Activated T-cell treated with anti-CD3 and anti-CD28 coated beads, Interleukin-2, amount 50 U/mL, for 1 hour (primary cell): ENCODE results near the gene DCBLD2.

Experiments used
- DNase-seq: peaks from one replicate; pipeline ENCODE4 v3.0.0-alpha.2; 2020

Gene DCBLD2

DNA sequence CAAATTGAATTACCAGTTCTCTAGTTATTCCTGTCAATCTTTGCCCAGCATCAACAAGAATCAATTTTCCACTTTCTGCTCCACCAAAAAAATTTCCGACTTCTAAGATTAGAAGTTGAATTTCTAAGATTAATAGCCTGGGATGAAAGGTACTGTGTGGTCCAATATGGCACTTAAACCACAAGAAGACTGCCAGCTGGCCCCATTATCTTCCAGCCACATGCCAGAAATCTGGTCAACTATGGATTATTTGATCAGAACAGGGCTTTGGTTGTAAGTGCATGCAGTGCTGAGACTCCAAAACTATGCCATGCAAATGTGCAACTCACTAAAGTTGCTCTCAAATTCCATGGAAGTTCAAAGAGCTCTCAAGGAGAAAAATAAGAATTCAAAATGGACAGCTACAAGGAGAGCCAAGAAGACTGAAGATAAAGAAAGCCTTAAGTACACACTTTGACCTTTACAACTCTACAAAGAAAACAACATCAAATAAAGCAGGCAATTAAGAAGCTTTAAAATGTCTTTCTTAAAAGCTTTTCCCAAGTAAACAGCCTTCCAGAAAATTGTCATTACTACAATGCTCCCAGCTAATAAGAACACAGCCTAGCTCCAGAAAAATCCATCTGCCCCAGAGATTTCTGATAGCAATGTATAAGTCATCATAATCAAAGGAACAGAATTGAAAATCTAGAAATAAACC is 74.1 kb downstream of the DCBLD2 start:
- DNase-seq = no peak

DNA sequence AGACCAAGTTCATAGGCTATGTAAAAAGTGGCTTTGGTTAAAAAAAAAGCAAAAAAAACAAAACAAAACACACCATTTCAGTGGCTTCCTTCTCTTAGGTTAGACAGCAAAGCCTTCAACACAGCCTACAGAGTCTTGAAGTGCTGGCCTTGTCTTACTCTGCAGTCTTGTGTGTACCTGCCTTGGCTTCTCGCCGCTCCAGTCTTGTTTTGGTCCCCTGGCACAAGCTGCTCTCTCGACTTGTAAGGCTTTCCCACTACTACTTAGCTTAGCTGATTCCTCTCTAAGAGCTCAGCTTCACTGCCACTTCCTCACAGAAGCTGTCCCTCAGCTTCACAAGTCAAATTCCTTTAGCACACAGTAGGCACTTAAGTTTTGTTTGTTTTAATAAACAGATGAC is 75.4 kb downstream of the DCBLD2 start:
- DNase-seq = no peak

DNA sequence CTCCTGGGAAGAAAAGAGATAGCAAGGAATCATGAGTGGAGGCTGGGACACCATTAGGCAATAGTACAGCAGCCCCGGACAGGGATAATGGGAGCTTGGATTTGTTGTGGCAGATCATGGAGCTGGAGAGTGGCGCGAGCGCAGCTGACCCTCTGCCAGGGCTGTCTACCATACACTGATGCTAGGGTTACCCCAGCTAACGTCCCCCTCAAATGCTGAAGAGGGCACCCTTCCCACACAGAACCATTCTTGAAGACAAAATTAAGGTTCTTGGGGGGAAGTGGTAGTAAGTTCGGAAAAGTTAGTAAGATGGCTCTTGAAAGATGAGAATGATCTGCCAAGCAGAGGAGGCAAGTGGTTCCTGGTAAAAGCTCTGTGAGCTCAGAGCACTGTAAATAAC is 77.2 kb downstream of the DCBLD2 start:
- no peak for DNase-seq

DNA sequence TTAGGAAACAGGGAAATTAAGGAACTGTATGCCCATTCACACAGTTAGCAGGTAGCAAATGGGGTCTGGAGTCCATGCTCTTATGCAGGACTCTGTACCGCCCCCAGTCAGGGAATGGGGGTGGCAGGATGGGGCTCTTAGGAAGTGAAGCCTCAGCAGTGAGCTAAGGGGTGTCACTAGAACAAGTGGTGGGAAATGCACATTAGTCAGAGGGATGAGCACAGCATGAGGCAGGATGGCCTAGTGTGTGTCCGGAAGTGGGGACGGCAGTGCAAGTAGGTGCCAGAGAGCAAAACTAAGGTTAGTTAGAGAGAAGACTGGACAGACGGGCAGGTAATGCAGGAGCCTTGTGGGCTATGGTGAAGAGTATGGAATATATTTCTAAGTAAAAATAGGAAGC is 77.7 kb downstream of the DCBLD2 start:
- DNase-seq = no peak

DNA sequence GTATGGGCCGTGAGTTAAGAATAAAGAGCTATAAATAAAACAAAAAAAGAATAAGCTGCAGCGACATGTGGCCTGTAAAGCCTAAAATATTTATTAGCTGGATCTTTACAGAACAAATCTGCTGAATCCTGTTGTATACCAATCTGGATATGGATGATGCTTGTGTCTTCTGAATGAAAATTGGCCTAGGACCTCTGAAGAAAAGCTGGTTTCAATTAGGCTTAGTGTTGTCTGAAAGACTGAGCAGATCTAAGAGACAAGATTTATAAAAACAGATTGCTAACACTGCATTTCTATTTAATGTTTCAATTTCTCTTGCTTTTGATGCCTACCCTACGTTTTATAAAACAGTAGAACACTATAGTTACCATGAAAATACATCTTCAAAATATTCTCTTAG is 80.4 kb downstream of the DCBLD2 start:
- DNase-seq = no peak

DNA sequence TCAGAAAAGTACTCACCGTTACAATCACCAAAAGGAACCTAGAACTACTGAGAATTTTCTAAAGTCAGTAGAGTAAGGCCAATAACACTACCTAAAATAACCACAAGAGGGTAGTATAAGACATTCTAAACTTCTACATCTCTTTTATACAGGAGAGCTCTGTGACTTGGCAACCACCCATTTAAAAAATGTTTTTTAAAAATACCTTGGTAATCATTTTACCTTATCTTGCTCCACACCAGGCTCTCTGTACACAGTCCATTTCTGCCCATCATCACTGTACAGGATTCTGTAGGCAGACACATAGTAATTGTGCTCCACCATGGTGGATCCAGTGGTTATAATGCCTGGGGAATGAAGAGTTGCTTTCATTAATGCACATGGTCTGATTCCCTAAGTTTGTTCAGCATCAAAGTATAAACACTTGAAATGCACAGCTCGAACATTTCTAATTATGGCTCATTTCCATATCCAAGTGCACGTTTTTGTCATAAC is 83.9 kb downstream of the DCBLD2 start:
- no peak for DNase-seq

DNA sequence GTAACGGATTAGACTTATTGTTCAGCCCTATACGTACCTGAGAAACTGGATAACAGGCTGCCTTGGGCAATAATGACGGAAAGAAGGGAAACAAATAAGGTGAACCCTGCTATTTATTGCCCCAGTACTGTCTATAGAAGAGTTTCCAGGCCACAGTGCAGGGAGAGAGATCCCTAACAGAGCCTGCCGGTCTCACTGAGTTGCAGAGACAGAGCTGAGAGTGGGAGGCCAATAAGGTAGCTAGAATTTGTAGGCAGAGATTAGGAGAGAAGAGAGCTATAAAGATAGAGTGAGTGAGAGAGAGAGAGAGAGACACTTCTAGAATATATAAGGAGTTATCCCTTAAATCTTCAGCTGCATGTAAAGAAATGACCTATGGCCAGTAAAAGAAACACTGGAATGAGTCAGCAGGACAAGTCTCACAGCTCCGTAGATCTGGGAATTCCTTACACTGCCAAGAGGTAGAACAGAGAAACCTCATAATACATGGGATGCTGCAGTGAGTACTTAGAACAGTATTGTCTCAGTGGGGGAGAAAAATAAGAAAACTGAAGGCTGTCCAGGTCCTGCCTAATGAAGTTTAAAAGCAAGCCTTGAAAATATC is 86.6 kb downstream of the DCBLD2 start:
- no peak for DNase-seq

DNA sequence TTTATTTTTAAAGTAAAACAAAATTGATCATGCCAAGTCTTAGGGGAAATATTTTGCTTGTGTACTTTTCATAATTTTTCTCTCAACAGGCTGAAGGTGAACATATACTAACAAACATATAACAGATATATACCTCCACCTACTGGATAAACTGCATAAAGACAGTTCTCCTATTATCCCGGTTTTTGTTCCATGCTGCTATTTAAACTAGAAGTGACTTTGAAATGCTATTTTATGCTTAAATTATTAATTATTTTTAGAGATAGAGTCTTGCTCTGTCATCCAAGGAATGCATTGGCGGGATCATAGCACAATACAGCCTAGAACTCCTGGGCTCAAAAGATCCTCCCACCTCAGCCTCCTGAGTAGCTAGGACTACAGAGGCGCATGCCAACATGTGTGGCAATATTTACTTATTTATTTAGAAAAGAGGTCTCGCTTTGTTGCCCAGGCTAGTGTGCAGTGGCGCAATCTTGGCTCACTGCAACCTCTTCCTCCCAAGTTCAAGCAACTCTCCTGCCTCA is 88.6 kb downstream of the DCBLD2 start:
- DNase-seq = no peak

DNA sequence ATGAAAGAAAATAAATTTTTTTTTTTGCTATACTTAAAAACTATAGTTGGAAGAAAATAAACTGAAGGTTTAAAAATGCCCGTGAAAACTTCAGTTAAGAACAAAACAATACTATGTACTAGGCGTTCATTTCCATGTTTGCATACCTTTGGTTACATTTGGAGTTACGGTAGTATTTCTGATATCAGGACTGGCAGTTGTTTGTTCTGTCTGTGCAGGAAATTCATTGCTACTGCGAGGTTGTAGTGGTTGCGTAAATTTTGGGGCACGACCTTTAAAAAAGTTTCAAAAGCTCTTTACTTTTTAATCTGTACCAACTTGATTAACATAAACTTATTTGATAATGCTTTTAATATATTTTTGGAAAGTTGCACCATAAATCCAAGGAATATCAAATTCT is 90.4 kb downstream of the DCBLD2 start:
- DNase-seq = no peak

DNA sequence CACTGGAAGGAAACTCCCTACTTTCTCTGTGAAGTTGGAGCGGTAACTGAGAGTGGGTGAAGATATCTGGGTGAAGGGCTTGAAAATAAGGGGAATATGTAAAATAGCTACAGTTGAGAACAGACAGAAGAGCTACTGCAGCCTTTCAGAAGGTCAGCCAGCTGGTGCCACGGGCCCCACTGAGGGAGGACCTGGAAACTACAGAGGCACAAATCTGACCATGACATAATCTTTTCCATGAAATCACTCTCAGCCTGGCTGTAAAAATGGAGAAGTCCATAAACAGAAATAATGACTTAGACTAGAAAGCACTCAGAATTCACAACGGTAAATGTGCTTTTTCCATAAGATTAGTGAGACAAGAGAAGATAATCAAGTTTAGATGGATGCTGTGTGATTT is 91.9 kb downstream of the DCBLD2 start:
- no peak for DNase-seq

DNA sequence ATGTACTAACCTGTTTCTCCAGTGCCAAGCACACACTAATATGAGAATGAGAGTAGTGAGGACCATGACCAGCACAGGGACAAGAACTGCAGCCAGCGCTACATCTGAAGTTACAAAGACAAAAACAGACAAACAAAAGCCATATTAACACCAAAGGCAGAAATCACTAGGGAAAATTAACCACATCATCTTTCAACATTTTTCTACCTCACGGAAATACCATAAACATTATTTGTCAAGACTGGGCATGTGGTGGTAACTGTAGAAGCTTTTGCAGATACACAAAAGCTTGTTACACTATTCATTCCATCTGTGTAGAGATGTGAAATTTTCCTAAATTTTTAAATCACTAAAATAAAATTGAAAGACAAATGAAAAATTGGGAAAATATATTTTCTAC is 93.4 kb downstream of the DCBLD2 start:
- no peak for DNase-seq

DNA sequence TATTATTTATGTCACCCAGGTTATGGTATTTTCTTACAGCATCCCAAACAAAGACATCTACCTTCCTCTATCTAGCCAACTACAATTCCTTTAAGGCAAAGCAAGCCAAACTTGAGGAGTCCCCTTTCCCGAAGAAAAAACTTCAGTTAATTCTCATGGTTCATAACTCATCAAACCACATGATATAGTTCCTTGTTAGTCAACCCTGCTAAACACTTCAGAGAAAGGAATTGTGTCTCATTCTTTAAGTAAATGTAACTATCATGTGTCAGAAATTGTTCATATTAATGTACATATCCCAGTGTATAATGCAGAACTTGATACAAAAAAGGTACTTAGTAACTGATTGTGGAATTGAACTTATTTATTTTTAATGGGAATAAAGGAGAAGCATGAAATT is 93.9 kb downstream of the DCBLD2 start:
- no peak for DNase-seq

DNA sequence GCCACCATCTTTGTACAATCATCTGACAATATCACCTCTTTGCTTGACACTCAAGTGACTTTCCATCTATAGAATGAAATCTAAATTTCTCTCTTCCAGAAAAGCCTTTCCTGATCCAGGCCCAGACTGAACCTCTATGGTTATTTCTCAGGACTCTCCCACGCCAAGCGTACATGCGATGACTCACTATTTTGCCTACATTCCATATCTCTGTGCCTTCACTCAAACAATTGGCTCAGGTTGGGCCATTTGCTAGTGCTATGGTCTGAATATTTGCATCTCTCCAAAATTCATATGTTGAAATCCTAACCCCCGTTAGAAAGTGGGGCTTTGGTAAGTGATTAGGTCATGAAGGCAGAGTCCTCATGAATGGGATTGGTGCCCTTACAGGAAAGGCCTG is 94.5 kb downstream of the DCBLD2 start:
- DNase-seq = no peak

DNA sequence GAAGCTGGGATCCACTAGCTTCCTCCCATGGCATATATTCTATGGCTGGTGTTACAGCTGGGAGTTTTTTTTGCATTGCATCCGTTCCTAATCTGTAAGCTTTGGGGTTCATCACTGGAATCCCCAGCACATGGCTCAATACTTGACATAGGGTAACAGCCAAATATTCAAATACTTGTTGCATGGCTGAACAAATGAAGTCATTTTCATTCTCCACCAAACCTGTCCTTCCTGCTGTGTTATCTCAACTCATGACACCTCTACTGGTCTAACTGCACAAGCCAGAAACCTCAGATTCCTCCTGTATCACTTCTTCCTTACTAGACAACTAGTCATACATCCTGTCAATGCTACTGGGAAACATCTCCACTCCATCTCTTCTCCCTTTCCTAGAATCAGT is 95.0 kb downstream of the DCBLD2 start:
- DNase-seq = no peak

DNA sequence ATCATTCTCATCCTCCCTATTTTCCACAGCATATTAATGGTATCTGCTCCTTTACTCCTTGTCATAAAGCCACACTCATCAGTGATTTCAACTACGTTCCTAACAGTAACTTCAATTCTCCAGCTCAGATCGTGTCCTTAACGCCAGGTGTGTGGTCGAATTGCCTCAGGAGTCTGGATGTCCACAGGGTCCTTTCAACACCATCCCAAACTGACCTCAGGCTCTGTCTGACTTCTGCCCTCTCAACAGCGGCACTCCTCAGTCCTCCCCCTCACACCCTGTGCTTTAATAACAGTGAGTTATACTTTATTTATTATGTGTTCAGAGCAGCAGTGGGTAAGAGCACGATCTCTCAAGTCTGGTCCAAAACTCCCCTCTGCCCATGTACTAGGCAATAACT is 95.9 kb downstream of the DCBLD2 start:
- no peak for DNase-seq

DNA sequence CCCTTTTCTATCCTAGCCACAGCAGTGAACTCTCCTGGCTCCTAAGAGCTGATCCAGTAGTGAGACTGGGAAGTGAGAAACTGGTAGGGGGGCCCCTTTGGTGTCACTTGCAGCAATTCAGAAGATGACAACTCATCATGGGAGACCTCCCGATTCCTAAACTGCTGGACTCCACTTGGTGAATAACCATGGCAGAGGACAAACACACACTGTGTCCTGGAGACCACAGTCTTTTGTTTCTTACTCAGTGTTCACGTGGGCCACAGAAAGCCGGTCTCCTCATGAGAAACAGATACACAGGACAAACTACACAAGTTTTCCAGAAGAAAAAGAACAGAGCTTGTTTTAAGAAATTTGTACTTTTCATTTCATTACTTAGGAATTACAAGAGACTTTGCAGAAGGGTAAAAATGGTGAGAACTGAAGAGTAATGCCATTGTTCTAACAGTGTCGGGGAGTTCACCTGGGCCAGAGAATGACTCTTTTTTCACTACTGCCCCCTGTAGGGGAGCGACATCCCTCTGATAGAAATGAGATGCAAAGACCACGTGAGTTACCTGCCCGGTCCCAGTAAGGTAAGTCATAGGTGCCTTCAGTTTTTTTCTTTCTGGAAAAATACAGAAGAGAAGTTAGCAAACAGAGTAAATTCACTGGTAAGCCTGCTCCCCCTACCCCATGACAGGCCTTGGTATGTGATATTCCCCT is 100.3 kb downstream of the DCBLD2 start:
- DNase-seq = no peak

DNA sequence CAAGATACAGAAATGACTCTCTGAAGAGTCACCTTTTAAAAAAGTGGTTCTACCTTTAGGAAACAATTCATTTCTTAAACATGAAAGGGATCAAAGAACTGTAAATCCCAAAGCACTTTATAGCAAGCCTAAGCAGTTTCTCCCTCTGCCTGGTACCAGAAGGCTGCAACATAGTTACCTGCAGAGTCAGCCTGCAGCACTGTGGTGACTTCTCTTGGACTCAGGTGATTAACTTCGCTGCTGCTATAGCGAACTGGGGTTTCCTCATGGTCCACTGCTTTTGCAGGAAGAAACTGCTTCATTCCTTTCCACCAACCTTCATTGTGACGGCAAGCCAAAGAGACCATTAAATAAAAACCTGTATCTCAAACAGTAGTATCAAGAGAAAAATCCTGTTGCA is 101.1 kb downstream of the DCBLD2 start:
- no peak for DNase-seq

DNA sequence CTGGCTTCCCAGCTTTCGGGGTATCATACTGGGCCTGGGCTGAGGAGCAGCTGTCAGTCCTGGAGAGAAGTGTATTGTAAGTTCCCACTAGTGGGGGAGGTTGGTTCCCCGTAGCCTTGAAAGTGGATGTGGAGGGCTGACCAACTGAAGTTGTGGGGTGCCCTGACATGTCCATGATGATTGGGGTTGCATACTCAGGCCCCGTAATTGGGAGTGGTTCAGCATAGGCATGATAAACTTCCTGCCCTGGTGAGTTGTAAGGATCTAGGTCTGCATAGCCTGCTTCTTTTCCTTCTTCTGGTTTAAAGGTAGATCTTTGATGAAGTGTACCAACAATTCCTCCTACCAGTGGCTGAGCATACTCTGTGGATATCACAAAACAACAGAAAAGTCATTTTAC is 102.0 kb downstream of the DCBLD2 start:
- no peak for DNase-seq

DNA sequence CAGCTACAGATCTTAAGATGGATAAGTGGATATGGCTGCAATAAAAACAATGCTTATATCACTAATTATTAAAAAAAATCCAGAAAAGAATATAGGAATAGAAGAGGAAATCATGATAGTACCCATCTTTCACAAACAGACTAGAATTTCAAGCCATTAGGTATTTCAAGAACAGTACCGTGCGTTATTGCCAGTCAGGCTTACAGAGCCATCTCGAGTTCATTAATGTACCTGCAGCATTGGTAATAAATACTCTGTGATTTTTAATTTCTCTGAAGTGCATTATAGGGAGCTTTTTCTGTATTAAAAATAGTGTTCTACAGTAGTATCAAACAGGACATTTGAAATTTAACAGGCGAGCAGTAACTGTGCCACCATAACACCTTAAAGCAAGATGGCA is 102.7 kb downstream of the DCBLD2 start:
- DNase-seq = no peak

DNA sequence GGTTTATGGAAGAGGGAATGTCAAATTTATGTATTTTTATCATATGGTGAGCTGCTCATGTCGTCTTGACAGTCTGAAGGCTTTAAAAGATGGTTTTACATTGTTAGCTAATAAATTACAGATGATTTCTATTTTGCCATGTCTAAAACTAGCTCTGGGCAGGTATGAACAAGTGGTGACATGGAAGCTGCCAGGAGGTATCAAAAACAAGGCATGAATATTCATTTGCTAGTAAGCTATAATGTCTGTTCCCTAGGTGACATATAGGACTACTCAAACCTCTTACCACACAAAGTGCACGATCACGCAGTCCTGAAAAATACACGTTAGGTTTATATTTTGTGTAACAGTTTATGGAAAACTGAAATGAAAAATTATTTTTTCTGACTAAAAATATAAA is 103.6 kb downstream of the DCBLD2 start:
- DNase-seq = no peak

DNA sequence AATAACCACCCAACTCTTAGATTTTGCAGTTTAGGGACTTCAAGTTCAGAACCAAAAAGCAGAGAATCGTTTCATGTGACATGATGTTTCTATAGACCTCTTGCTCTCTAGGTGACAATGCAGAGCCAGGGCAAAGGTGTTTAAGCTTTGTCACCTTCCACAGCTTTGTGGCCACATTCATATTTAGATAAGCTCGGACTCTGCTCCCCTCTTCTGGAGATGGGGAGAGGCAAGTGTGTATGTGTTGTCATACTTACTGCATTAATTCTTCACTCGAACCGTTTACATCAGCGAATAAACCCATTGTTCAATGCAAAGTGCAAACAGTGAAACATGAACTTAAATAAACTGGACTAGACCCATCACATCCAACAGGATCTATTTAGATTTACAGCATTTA is 105.2 kb downstream of the DCBLD2 start:
- no peak for DNase-seq

DNA sequence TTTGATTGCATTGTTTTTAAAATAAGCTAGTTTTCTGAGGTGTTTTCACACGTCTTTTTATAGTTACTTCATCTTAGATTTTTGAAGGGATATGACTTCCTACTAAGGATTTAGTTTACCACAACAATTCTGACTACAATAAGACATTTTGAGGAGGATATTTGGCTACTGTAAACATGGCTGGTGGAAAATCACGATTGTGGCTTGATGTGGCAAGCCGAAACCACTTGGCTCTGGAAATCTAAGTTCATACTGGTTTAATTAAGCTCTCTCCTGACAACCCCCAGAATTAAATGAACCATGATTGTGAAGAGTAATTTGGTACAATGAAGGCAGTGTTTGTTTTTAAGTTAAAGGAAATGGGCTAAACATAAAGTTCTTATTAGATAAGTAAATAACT is 107.5 kb downstream of the DCBLD2 start:
- no peak for DNase-seq

DNA sequence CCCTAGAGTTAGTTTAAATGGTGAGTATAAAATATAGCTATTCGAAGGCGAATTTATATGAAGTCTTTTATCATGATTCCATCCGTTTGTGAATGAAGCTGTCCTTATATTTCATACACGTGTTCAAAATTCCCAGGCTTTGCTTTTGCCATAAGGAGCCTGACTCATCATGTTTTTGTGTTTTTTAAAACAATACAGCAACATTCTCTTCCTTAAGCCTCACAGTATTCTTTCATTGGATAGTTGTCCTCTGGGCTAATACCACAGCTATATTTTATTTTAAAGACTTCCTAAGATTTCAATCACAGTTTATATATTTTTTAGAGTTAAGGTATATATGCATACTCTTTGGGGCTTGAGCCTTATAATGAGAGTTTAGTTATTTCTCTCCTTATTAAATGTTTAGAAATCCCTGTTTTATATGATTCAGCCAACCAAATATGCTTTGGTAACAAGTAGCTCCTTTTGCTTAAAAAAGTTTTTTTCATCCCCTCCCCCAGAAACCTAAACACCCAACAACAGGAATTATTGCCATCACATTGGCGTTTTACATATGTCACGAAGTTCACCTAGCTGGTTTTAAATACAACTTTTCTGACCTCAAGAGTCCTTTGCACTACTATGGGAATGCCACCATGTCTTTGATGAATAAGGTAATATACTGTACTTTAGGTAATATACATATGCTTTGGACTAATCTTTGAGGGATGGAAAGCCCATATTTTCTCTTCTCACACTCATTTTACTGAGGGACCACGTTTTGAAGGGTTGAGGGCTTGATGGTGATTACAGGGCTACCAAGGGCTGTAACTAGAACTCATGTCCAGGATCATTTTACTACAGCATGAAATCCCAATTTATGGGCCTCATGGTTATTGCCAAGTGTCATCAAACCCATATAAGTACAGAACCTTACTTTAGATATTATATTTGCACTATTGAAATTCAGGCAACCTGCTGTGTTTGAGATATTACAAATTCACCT is 109.9 kb downstream of the DCBLD2 start:
- no peak for DNase-seq
